Astrocyte of the spinal cord (primary cell): ENCODE results near the gene OR52A5.

Source experiments
- DNase-seq: peaks from one replicate; pipeline ENCODE4 v3.0.0; 2011; ENCODE audit warnings: low read depth, low spot score
- H3K4me3 ChIP-seq: 2 replicates; pipeline ENCODE4 v1.5.1; 2011; ENCODE audit warnings: low read depth, mild to moderate bottlenecking, low read length, moderate library complexity
- CTCF ChIP-seq: IDR thresholded peaks from 2 replicates; pipeline ENCODE4 v1.5.1; 2012; ENCODE audit warnings: low read depth, mild to moderate bottlenecking, low read length, inconsistent platforms
- in situ Hi-C: cut with HindIII; loops from 2 replicates; pipeline ENCODE4 v1.10.0; 2017; ENCODE audit warnings: low sequenced_read_pairs

OR52A5 gene

GRCh38 chr11:5088556-5088955 is 49.6 kb downstream of the OR52A5 start:
- in situ Hi-C loops, result no loop called here
- no peak overlapping the region for H3K4me3 ChIP-seq
- TF ChIP-seq CTCF, result no peak
- DNase-seq, result no peak

GRCh38 chr11:5083602-5084001 is 54.6 kb downstream of the OR52A5 start:
- TF ChIP-seq CTCF, result no peak
- H3K4me3 ChIP-seq, result no peak overlapping the region
- in situ Hi-C loops, result no loop called here
- DNase-seq, result no peak

GRCh38 chr11:5081405-5081804 is 56.8 kb downstream of the OR52A5 start:
- DNase-seq, result no peak
- no peak for TF ChIP-seq CTCF
- in situ Hi-C loops, result no loop called here
- H3K4me3 ChIP-seq, result no peak overlapping the region
